HG02938 (cell line): ENCODE results near the gene PCDHB5.
"Not testable (repeated sequence)": the region's sequence is repeated elsewhere in the genome, so short reads cannot be mapped to it uniquely, and the experiment has no call there.

Experiments
- ATAC-seq: cut with Tn5 transposase; IDR thresholded peaks from one replicate; pipeline ENCODE4 v1.9.1; 2021; ENCODE audit warnings: mild to moderate bottlenecking, moderate library complexity; ENCODE audit not compliant: unreplicated experiment

PCDHB5 gene

DNA sequence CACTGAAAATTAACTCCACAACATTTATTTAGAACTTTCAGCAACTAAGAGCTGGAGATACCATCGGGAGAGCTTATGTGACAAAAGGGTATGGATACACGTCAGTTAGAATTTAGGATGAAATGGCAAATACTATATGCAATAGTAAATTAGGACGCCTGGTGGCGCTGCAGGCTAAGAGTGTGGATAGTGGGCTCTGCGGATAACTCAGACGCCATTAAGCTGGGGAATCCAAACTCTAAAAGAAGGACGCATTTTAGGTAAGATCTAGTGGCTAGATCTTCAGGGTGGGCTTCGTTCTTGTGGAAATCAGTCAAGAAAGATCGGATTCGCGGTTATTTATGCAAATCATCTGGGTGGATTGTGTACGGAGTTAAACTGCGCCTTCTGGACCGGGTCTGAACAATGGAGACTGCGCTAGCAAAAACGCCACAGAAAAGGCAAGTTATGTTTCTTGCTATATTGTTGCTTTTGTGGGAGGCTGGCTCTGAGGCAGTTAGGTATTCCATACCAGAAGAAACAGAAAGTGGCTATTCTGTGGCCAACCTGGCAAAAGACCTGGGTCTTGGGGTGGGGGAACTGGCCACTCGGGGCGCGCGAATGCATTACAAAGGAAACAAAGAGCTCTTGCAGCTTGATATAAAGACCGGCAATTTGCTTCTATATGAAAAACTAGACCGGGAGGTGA is at the start of gene PCDHB5:
Gene PCDHB5, plus strand, starts transcription at position 177 of the 688 bp plus-strand sequence. Its CDS starts 229 bp downstream, at position 406.
- no peak for ATAC-seq

GRCh38 chr5:141094481-141095262 is 40.3 kb upstream of the PCDHB5 start, which contains the start of gene PCDHB2:
TSS of gene PCDHB2 (plus strand) at chr5:141094615. CDS start at chr5:141094791, 176 bp downstream.
- no peak for ATAC-seq

- ATAC-seq, result no peak
Observed at GRCh38 chr5:141095263-141095641, 39.8 kb upstream of the PCDHB5 start.

DNA sequence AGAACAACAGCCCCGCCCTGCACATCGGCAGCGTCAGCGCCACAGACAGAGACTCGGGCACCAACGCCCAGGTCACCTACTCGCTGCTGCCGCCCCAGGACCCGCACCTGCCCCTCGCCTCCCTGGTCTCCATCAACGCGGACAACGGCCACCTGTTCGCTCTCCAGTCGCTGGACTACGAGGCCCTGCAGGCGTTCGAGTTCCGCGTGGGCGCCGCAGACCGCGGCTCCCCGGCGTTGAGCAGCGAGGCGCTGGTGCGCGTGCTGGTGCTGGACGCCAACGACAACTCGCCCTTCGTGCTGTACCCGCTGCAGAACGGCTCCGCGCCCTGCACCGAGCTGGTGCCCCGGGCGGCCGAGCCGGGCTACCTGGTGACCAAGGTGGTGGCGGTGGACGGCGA is 38.8 kb upstream of the PCDHB5 start:
- ATAC-seq, result not testable (repeated sequence)

DNA sequence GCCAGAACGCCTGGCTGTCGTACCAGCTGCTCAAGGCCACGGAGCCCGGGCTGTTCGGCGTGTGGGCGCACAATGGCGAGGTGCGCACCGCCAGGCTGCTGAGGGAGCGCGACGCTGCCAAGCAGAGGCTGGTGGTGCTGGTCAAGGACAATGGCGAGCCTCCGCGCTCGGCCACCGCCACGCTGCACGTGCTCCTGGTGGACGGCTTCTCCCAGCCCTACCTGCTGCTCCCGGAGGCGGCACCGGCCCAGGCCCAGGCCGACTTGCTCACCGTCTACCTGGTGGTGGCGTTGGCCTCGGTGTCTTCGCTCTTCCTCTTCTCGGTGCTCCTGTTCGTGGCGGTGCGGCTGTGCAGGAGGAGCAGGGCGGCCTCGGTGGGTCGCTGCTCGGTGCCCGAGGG is 38.4 kb upstream of the PCDHB5 start:
- not testable (repeated sequence) for ATAC-seq

DNA sequence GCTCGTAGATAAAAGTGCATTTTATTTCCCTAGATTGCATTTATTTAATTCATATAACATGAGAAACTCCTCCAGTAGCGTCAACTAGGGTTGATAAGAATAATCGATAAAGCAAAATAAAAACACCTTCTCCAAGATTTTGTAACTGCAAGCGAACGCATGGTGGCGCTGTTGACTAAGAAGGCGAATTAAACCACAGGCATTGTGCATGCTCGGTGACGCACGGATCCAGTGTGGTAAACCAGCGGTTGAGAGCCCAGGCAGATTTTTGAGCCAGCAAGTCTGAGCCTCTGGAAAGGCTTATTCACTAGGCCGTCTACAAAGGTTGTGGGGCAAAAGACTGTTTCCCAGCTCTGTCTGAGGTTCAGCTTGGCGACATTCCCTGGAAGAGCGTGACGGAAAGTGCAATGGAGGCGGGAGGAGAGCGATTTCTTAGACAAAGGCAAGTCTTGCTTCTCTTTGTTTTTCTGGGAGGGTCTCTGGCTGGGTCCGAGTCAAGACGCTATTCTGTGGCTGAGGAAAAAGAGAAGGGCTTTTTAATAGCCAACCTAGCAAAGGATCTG is 34.7 kb upstream of the PCDHB5 start, which contains the start of gene PCDHB3:
Gene PCDHB3, plus strand, starts transcription at position 231 of the 563 bp plus-strand sequence. Its CDS starts 177 bp downstream, at position 408.
- ATAC-seq, result no peak

GRCh38 chr5:141101059-141101458 is 33.9 kb upstream of the PCDHB5 start:
- ATAC-seq, result no peak

DNA sequence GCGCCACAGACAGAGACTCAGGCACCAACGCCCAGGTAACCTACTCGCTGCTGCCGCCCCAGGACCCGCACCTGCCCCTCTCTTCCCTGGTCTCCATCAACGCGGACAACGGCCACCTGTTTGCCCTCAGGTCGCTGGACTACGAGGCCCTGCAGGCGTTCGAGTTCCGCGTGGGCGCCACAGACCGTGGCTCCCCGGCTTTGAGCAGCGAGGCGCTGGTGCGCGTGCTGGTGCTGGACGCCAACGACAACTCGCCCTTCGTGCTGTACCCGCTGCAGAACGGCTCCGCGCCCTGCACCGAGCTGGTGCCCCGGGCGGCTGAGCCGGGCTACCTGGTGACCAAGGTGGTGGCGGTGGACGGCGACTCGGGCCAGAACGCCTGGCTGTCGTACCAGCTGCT is 32.9 kb upstream of the PCDHB5 start:
- ATAC-seq, result not testable (repeated sequence)

GRCh38 chr5:141102471-141102870 is 32.5 kb upstream of the PCDHB5 start:
- not testable (repeated sequence) for ATAC-seq

- ATAC-seq, result no peak
Observed at GRCh38 chr5:141105350-141105749, 29.7 kb upstream of the PCDHB5 start.

DNA sequence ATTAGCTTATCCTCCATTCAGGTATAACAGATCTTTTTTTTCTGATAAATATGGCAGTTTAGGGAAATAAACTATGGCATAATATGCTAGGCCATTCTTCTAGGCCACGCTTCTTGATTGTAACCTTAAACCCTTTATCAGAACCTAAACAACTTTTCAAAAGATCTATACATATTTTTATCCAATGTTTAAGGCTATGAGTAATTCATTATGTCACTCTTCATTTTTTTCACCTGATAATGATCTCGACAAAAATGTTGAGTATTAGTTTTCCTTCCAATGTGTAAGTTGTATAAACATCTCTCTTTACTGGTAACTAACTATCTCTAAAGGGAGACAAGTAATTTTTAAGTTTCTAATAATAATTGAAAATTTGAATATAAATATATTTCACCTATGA is 15.8 kb upstream of the PCDHB5 start:
- ATAC-seq, result no peak

- no peak for ATAC-seq
Observed at GRCh38 chr5:141121563-141121962, 13.4 kb upstream of the PCDHB5 start, which contains the start of gene PCDHB4. TSS of gene PCDHB4 (plus strand) at chr5:141121818. CDS start at chr5:141121999, 181 bp downstream.

GRCh38 chr5:141121985-141122384 is 13.0 kb upstream of the PCDHB5 start:
- ATAC-seq, result no peak

DNA sequence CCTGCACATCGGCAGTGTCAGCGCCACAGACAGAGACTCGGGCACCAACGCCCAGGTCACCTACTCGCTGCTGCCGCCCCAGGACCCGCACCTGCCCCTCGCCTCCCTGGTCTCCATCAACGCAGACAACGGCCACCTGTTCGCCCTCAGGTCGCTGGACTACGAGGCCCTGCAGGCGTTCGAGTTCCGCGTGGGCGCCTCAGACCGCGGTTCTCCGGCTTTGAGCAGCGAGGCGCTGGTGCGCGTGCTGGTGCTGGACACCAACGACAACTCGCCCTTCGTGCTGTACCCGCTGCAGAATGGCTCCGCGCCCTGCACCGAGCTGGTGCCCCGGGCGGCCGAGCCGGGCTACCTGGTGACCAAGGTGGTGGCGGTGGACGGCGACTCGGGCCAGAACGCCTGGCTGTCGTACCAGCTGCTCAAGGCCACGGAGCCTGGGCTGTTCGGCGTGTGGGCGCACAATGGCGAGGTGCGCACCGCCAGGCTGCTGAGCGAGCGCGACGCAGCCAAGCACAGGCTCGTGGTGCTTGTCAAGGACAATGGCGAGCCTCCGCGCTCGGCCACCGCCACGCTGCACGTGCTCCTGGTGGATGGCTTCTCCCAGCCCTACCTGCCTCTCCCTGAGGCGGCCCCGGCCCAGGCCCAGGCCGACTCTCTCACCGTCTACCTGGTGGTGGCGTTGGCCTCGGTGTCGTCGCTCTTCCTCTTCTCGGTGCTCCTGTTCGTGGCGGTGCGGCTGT is 11.4 kb upstream of the PCDHB5 start:
- not testable (repeated sequence) for ATAC-seq

DNA sequence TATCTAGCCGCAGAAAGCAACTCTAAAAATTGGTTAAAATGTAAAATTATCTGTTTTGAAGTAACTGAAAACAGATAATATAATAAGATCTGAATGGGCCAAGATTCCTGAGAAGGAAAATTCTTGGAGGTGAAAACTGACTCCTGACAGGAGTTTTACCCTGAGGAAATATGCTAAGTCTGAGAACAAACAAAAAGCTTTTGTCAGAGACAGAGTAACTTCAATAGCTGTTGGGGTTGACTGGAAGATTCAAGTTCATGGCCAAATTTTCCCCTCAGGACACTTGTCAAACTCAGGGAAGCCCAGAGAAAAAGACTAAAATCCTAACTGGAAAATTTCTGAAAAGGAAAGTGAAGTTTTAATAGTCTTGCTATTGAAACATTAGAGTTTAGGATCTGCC is 7.7 kb upstream of the PCDHB5 start:
- no peak for ATAC-seq

DNA sequence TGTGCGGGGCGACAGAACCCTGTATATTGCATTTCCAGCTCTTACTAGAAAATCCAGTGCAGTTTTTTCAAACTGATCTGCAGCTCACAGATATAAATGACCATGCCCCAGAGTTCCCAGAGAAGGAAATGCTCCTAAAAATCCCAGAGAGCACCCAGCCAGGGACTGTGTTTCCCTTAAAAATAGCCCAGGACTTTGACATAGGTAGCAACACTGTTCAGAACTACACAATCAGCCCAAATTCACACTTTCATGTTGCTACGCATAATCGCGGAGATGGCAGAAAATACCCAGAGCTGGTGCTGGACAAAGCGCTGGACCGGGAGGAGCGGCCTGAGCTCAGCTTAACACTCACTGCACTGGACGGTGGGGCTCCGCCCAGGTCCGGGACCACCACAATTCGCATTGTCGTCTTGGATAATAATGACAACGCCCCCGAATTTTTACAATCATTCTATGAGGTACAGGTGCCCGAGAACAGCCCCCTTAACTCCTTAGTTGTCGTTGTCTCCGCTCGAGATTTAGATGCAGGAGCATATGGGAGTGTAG is 786 bp downstream of the PCDHB5 start:
- no peak for ATAC-seq

DNA sequence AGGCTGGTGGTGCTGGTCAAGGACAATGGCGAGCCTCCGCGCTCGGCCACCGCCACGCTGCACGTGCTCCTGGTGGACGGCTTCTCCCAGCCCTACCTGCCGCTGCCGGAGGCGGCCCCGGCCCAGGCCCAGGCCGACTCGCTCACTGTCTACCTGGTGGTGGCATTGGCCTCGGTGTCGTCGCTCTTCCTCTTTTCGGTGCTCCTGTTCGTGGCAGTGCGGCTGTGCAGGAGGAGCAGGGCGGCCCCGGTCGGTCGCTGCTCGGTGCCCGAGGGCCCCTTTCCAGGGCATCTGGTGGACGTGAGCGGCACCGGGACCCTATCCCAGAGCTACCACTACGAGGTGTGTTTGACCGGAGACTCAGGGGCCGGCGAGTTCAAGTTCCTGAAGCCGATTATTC is 2.3 kb downstream of the PCDHB5 start:
- ATAC-seq, result not testable (repeated sequence)

- no peak for ATAC-seq
Observed at GRCh38 chr5:141149812-141150211, 14.8 kb downstream of the PCDHB5 start, which contains the start of gene PCDHB6. TSS of gene PCDHB6 (plus strand) at chr5:141150057. CDS start at chr5:141150258, 201 bp downstream.

DNA sequence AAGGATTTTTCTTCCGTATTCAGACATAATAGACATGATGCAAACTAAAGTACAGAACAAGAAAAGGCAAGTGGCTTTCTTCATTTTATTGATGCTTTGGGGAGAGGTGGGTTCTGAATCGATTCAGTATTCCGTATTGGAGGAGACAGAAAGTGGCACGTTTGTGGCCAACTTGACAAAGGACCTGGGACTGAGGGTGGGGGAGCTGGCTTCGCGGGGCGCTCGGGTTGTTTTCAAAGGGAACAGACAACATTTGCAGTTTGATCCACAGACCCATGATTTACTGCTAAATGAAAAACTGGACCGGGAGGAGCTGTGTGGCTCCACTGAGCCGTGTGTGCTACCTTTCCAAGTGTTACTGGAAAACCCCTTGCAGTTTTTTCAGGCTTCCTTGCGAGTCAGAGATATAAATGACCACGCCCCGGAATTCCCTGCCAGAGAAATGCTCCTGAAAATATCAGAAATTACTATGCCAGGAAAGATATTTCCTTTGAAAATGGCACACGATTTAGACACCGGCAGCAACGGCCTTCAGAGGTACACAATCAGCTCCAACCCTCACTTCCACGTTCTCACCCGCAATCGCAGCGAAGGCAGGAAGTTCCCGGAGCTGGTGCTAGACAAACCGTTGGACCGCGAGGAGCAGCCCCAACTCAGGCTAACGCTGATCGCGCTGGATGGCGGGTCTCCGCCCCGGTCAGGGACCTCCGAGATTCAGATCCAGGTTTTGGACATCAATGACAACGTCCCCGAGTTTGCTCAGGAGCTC is 15.4 kb downstream of the PCDHB5 start:
- ATAC-seq, result no peak

DNA sequence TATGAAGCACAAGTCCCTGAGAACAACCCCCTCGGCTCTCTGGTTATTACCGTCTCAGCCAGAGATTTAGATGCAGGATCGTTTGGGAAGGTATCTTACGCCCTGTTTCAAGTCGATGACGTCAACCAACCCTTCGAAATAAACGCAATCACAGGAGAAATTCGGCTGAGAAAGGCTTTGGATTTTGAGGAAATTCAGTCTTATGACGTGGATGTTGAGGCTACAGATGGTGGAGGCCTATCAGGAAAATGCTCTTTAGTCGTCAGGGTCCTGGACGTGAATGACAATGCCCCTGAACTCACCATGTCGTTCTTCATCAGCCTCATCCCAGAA is 16.0 kb downstream of the PCDHB5 start:
- no peak for ATAC-seq
